Measurements from ENCODE around the gene HTRA2. TPM values are rescaled to one million over a fixed set of nuclear protein-coding genes. Genes with fewer than 3 reads are reported as not detected.
A peak's percentile ranks its signal among the peaks of the same experiment; 100 is the strongest.

HTRA2 gene
- total and polyA plus RNA-seq, 9 of the 15 experiments (the other 6 are each of a cell fraction or from before 2014, with no cell fraction given) = 54.2 to 71.2 (median 65.8) TPM

DNA sequence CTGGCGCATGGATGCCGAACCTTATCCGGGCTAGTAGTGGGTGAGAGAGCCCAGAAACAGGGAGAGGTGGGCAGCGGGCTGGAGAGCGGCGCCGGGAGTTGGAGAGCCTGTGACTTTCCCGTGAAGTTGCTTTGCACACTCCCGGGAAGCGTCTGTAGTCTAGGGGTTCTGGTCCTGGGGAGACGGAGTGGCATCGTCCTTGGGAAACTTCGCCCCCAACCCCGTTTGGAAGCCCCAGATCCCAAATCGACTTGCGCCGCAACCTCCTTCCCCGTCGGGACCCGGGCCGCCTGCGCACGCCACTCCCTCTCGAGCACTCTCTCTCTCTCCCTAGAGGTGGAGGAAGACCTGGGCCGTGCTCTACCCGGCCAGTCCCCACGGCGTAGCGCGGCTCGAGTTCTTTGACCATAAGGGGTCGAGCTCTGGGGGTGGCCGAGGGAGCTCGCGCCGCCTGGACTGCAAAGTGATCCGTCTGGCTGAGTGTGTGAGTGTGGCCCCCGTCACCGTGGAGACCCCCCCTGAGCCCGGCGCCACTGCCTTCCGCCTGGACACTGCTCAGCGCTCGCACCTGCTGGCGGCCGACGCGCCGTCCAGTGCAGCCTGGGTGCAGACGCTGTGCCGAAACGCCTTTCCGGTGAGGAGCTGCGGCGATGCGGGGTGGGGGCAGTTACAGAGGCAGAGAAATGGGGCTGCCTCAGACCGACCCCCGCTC, 25.2 kb downstream of the HTRA2 start:
- WGBS (ENCODE audit: insufficient coverage, low coverage, missing lambda C conversion rate) = 1% methylated on average over 41 of the region's 58 CpGs
- intact Hi-C loops (cut with micrococcal nuclease) (loop anchor here (2.0 kb wide), 1 partner anchor 24 kb away; no protein-coding TSS in a partner anchor), in situ Hi-C loops (cut with MboI) (no loop called here)
- TSS peak; percentile 70 for BruUV-seq (replicated peaks)
- H3K79me2 ChIP-seq (ENCODE audit: control insufficient read depth, insufficient read depth, low read length) = peaks cover 15% of the 10 kb centered on the region; the same call in 2 of the 3 replicates
- DNase-seq (ENCODE audit: extremely low read depth in 1 of 4, low spot score in 3 of 4) (peak; percentile 67 to 70 (median 68)), FAIRE-seq (peak; percentile 65), ATAC-seq (peak; percentile 84)
- H3K9me3 ChIP-seq (replicated peaks; ENCODE audit: control insufficient read depth, insufficient read depth, low read depth, low read length) = no peaks in the 10 kb centered on the region
- ChIA-PET CTCF (ENCODE audit: low intra/inter-chr PET ratio) (no interaction called here), POLR2A (interaction anchor here (0.6 to 1.2 kb wide), 7 partner anchors 9 to 328 kb away, joined by 3 to 4 read pairs (median 3); no protein-coding TSS in a partner anchor)
- peaks cover 0 to 1% of the 10 kb centered on the region in 2 experiments; a peak in 1 of 5 replicates for H3K27me3 ChIP-seq (ENCODE audit: control insufficient read depth in 2 of 2, insufficient read depth in 2 of 2, low read length in 2 of 2)
- no peaks in the 10 kb centered on the region for H4K20me1 ChIP-seq (replicated peaks; ENCODE audit: control insufficient read depth, insufficient read depth, low read length)
- H3K36me3 ChIP-seq (ENCODE audit: control insufficient read depth, insufficient read depth, low read length) = peaks cover 17% of the 10 kb centered on the region; the same call in 1 of the 3 replicates
- peak overlapping the region; percentile 66 for H3K4me3 ChIP-seq
- peaks cover 18 to 49% of the 10 kb centered on the region in 2 experiments for H3K4me1 ChIP-seq (replicated peaks in 1 of 2; ENCODE audit: control insufficient read depth in 2 of 2, insufficient read depth in 2 of 2, low read length in 2 of 2)
- H3K9me1 ChIP-seq (ENCODE audit: control insufficient read depth, insufficient read depth, low read length) = no peaks in the 10 kb centered on the region
- peak overlapping the region; percentile 90 for H2AFZ ChIP-seq (ENCODE audit: low read depth, low read length)
- H3K9ac ChIP-seq (ENCODE audit: insufficient read depth in 1 of 2, low read depth in 2 of 2, low read length in 2 of 2) = peak overlapping the region; percentile 83 to 99
- peak overlapping the region; percentile 92 for H3K27ac ChIP-seq (ENCODE audit: extremely low read depth, low read depth, low read length)
- peak overlapping the region; percentile 95 for H3K4me2 ChIP-seq (ENCODE audit: insufficient read depth, low read length)
- TF ChIP-seq ZNF584 (CRISPR knock-in tag; IDR thresholded peaks at IDR 0.05; ENCODE audit: low read depth) (no peak), POLR2A (conservative IDR thresholded peaks at IDR 0.05) (peak; percentile 66), ZNF766 (CRISPR knock-in tag; conservative IDR thresholded peaks at IDR 0.05) (0 out of 2 replicates have a peak, but pooled peaks have one; percentile 12), HNRNPLL (IDR thresholded peaks at IDR 0.05; ENCODE audit: low read depth, low read length, poor library complexity, severe bottlenecking) (peak; percentile 57), ZBTB7A (IDR thresholded peaks at IDR 0.05; ENCODE audit: borderline replicate concordance, control insufficient read depth, low read depth, low read length) (peak; percentile 34; the same call in 1 of the 2 replicates), DDX20 (tag; IDR thresholded peaks at IDR 0.05; ENCODE audit: low read depth) (no peak), DNMT1 (IDR thresholded peaks at IDR 0.05) (no peak), MAZ (CRISPR knock-in tag; conservative IDR thresholded peaks at IDR 0.05 in 1 of 2, IDR thresholded peaks at IDR 0.05 in 1 of 2) (peak in 1 of 2 experiments; percentile 43; a peak in 2 of 4 replicates), MBD2 (IDR thresholded peaks at IDR 0.05; ENCODE audit: borderline replicate concordance, low read depth) (no peak), CREBBP (IDR thresholded peaks at IDR 0.05; ENCODE audit: low read depth, low read length) (no peak)
- TF ChIP-seq, protein P1, sequence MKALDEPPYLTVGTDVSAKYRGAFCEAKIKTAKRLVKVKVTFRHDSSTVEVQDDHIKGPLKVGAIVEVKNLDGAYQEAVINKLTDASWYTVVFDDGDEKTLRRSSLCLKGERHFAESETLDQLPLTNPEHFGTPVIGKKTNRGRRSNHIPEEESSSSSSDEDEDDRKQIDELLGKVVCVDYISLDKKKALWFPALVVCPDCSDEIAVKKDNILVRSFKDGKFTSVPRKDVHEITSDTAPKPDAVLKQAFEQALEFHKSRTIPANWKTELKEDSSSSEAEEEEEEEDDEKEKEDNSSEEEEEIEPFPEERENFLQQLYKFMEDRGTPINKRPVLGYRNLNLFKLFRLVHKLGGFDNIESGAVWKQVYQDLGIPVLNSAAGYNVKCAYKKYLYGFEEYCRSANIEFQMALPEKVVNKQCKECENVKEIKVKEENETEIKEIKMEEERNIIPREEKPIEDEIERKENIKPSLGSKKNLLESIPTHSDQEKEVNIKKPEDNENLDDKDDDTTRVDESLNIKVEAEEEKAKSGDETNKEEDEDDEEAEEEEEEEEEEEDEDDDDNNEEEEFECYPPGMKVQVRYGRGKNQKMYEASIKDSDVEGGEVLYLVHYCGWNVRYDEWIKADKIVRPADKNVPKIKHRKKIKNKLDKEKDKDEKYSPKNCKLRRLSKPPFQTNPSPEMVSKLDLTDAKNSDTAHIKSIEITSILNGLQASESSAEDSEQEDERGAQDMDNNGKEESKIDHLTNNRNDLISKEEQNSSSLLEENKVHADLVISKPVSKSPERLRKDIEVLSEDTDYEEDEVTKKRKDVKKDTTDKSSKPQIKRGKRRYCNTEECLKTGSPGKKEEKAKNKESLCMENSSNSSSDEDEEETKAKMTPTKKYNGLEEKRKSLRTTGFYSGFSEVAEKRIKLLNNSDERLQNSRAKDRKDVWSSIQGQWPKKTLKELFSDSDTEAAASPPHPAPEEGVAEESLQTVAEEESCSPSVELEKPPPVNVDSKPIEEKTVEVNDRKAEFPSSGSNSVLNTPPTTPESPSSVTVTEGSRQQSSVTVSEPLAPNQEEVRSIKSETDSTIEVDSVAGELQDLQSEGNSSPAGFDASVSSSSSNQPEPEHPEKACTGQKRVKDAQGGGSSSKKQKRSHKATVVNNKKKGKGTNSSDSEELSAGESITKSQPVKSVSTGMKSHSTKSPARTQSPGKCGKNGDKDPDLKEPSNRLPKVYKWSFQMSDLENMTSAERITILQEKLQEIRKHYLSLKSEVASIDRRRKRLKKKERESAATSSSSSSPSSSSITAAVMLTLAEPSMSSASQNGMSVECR (CRISPR knock-in tag; IDR thresholded peaks at IDR 0.05) = peak; percentile 64
- TF ChIP-seq, protein P2, sequence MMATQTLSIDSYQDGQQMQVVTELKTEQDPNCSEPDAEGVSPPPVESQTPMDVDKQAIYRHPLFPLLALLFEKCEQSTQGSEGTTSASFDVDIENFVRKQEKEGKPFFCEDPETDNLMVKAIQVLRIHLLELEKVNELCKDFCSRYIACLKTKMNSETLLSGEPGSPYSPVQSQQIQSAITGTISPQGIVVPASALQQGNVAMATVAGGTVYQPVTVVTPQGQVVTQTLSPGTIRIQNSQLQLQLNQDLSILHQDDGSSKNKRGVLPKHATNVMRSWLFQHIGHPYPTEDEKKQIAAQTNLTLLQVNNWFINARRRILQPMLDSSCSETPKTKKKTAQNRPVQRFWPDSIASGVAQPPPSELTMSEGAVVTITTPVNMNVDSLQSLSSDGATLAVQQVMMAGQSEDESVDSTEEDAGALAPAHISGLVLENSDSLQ (IDR thresholded peaks at IDR 0.05) = peak; percentile 18; the same call in 1 of the 2 replicates
- TF ChIP-seq, protein P3, sequence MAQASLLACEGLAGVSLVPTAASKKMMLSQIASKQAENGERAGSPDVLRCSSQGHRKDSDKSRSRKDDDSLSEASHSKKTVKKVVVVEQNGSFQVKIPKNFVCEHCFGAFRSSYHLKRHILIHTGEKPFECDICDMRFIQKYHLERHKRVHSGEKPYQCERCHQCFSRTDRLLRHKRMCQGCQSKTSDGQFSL (CRISPR knock-in tag; IDR thresholded peaks at IDR 0.05) = peak; percentile 30; the same call in 1 of the 2 replicates
- TF ChIP-seq, protein P3 (tag; IDR thresholded peaks at IDR 0.05) = no peak

All from K562 (cell line).